Vagina (tissue), 2 donors: ENCODE measurements around the gene UBE4B.

Experiments
- CTCF ChIP-seq, 3 experiments: fragments of 450-650 bp in 2 of 3; fragments of 200-600 bp in 1 of 3; sonication (generic) in 1 of 3; IDR thresholded peaks; one replicate each; pipeline ENCODE4 v1.5.1; 2017 to 2019; ENCODE audit warnings: antibody characterized with exemption in 3 of 3, mild to moderate bottlenecking in 2 of 3, moderate library complexity in 2 of 3
- POLR2A ChIP-seq, 2 donors: fragments of 450-650 bp; IDR thresholded peaks; one replicate each; pipeline ENCODE4 v1.6.1; 2017; ENCODE audit warnings: antibody characterized with exemption in 2 of 2, mild to moderate bottlenecking in 2 of 2, moderate library complexity in 2 of 2

- TF ChIP-seq CTCF (IDR thresholded peaks at IDR 0.05) (no peak), POLR2A (IDR thresholded peaks at IDR 0.05) (no peak)
These were observed 80.7 kb downstream of the UBE4B start for GRCh38 chr1:10113501-10113900.
